ENCODE results near the gene RPH3AL. TPM values are rescaled to one million over a fixed set of nuclear protein-coding genes. Genes with fewer than 3 reads are reported as not detected.

The RPH3AL gene
- total RNA-seq, 1 experiment from 2014 or later = 24.9 TPM

- CTCF ChIA-PET = no interaction called here
- intact Hi-C loops (cut with micrococcal nuclease) = no loop called here
- DNase-seq (no peak), ATAC-seq (no peak)
- POLR2A ChIA-PET (ENCODE audit: unreplicated experiment) = no interaction called here
- H4K20me1 ChIP-seq (ENCODE audit: low read length) = no peaks in the 10 kb centered on the region
- no peak overlapping the region for H2AFZ ChIP-seq (ENCODE audit: low read length)
- H3K4me3 ChIP-seq (ENCODE audit: low read length) = no peak overlapping the region
- H3K9me2 ChIP-seq (replicated peaks; ENCODE audit: low read length) = no peaks in the 10 kb centered on the region
- H3K9me3 ChIP-seq (ENCODE audit: low read length) = no peaks in the 10 kb centered on the region
- H3K79me2 ChIP-seq (ENCODE audit: low read length) = no peaks in the 10 kb centered on the region
- no peak overlapping the region for H3K27ac ChIP-seq (ENCODE audit: low read length)
- TF ChIP-seq EZH2phosphoT487 (IDR thresholded peaks at IDR 0.05; ENCODE audit: borderline replicate concordance, low read length) = no peak
- no peak for TF ChIP-seq EZH2 (IDR thresholded peaks at IDR 0.05; ENCODE audit: low read length, unreplicated experiment)
- TF ChIP-seq, protein P1, sequence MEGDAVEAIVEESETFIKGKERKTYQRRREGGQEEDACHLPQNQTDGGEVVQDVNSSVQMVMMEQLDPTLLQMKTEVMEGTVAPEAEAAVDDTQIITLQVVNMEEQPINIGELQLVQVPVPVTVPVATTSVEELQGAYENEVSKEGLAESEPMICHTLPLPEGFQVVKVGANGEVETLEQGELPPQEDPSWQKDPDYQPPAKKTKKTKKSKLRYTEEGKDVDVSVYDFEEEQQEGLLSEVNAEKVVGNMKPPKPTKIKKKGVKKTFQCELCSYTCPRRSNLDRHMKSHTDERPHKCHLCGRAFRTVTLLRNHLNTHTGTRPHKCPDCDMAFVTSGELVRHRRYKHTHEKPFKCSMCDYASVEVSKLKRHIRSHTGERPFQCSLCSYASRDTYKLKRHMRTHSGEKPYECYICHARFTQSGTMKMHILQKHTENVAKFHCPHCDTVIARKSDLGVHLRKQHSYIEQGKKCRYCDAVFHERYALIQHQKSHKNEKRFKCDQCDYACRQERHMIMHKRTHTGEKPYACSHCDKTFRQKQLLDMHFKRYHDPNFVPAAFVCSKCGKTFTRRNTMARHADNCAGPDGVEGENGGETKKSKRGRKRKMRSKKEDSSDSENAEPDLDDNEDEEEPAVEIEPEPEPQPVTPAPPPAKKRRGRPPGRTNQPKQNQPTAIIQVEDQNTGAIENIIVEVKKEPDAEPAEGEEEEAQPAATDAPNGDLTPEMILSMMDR (conservative IDR thresholded peaks at IDR 0.05; ENCODE audit: low read depth, low read length) = no peak
- no peaks in the 10 kb centered on the region for H3K36me3 ChIP-seq (ENCODE audit: low read depth, low read length)
- H3K27me3 ChIP-seq (ENCODE audit: low read length) = no peaks in the 10 kb centered on the region
- BruUV-seq (replicated peaks) = no TSS peak
- H3F3A ChIP-seq (ENCODE audit: low read length, unreplicated experiment) = no peaks in the 10 kb centered on the region
- no peak overlapping the region for H3K9ac ChIP-seq (ENCODE audit: low read length)
- no peak overlapping the region for H3K4me2 ChIP-seq (ENCODE audit: low read length)
- no peaks in the 10 kb centered on the region for H3K4me1 ChIP-seq (ENCODE audit: insufficient read depth, low read length)
Measured at GRCh38 chr17:238964-239259, 113.7 kb downstream of the RPH3AL start.

DNA sequence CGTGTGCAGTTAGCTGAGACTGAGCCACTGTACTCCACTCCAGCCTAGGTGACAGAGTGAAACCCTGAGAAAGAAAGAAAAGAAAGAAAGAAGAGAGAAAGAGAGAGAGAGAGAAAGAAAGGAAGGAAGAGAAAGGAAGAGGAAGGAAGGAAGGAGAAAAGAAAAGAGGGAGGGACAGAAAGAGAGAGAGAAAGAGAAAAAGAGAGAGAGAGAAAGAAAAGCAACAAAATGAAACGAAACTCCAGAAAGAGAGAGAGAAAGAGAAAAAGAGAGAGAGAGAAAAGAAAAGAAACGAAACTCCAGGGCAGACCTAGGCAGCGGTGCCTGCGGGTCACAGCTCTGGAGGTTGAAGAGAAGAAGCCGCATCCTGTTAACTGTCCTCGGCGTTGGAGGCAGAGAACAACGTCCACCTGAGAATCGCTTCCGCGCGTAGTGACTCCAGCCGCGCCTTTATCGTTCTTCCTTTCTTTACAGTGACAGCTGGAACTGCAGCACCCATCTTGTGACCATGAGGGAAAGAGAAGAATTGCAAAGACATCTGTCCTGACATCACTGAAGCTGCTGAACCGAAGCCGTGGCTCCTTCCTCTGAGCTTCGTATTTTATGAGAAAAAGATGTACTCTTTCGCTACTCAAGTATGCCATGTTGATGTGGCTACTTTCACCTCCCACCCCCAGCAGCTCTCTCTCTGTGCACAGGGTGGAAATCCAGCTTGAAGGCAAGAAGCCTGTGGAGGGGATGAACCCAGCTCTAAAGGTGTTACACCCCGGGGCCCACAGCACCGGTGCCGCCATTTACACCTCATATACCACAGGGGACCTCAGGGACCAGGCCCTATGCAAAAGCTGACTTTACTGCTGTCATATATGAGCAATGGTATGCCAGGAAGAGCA, 114.3 kb downstream of the RPH3AL start:
- CTCF ChIA-PET = no interaction called here

More for the DNA sequence above, 114.3 kb downstream of the RPH3AL start:
- intact Hi-C loops (cut with micrococcal nuclease) = no loop called here
- H3K4me1 ChIP-seq (ENCODE audit: insufficient read depth, low read length) = no peaks in the 10 kb centered on the region
- H4K20me1 ChIP-seq (ENCODE audit: low read length) = no peaks in the 10 kb centered on the region
- DNase-seq (no peak), ATAC-seq (no peak)
- H3K36me3 ChIP-seq (ENCODE audit: low read depth, low read length) = no peaks in the 10 kb centered on the region
- no TSS peak for BruUV-seq (replicated peaks)
- no peak overlapping the region for H3K27ac ChIP-seq (ENCODE audit: low read length)
- no peaks in the 10 kb centered on the region for H3K9me3 ChIP-seq (ENCODE audit: low read length)
- TF ChIP-seq EZH2phosphoT487 (IDR thresholded peaks at IDR 0.05; ENCODE audit: borderline replicate concordance, low read length) (no peak), EZH2 (IDR thresholded peaks at IDR 0.05; ENCODE audit: low read length, unreplicated experiment) (no peak)
- TF ChIP-seq, protein P1 (conservative IDR thresholded peaks at IDR 0.05; ENCODE audit: low read depth, low read length) = no peak
- H3K27me3 ChIP-seq (ENCODE audit: low read length) = no peaks in the 10 kb centered on the region
- no peak overlapping the region for H3K4me2 ChIP-seq (ENCODE audit: low read length)
- H3K9me2 ChIP-seq (replicated peaks; ENCODE audit: low read length) = no peaks in the 10 kb centered on the region
- H3F3A ChIP-seq (ENCODE audit: low read length, unreplicated experiment) = no peaks in the 10 kb centered on the region
- no peaks in the 10 kb centered on the region for H3K79me2 ChIP-seq (ENCODE audit: low read length)
- POLR2A ChIA-PET (ENCODE audit: unreplicated experiment) = no interaction called here
- no peak overlapping the region for H3K4me3 ChIP-seq (ENCODE audit: low read length)
- no peak overlapping the region for H3K9ac ChIP-seq (ENCODE audit: low read length)
- H2AFZ ChIP-seq (ENCODE audit: low read length) = no peak overlapping the region

All from PC-3 (cell line).